WERI-Rb-1 (cell line): ENCODE data around the gene GNG7.
A peak's percentile ranks its signal among the peaks of the same experiment; 100 is the strongest.
"Not testable (repeated sequence)": the region's sequence is repeated elsewhere in the genome, so short reads cannot be mapped to it uniquely, and the experiment has no call there.

ENCODE experiments used
- DNase-seq: peaks from one replicate; pipeline ENCODE4 v3.0.0-alpha.2; 2020
- H3K27ac ChIP-seq: fragments of 250-450 bp; sonication (Bioruptor Pico); 2 replicates; pipeline ENCODE4 v1.5.1; 2020; ENCODE audit warnings: mild to moderate bottlenecking, moderate library complexity
- H3K27me3 ChIP-seq: fragments of 250-450 bp; sonication (Bioruptor Pico); 2 replicates; pipeline ENCODE4 v1.5.1; 2021; ENCODE audit warnings: mild to moderate bottlenecking, low read depth, moderate library complexity; ENCODE audit not compliant: insufficient read depth, severe bottlenecking
- H3K36me3 ChIP-seq: fragments of 250-450 bp; sonication (Bioruptor Pico); 2 replicates; pipeline ENCODE4 v1.5.1; 2020; ENCODE audit warnings: mild to moderate bottlenecking, moderate library complexity
- H3K4me3 ChIP-seq: 2 replicates; pipeline ENCODE4 v1.5.1; 2011; ENCODE audit warnings: low read depth, mild to moderate bottlenecking, control low read depth, low read length
- H3K9me3 ChIP-seq: fragments of 250-450 bp; sonication (Bioruptor Pico); 2 replicates; pipeline ENCODE4 v1.5.1; 2021; ENCODE audit warnings: mild to moderate bottlenecking, moderate library complexity; ENCODE audit not compliant: severe bottlenecking
- TF ChIP-seq, protein P1 (sequence below): IDR thresholded peaks from 2 replicates; pipeline ENCODE4 v1.5.1; 2011; ENCODE audit warnings: low read depth, mild to moderate bottlenecking, control low read depth, inconsistent platforms, low read length

Gene GNG7

GRCh38 chr19:2469102-2469914, 233.2 kb downstream of the GNG7 start:
- H3K4me3 ChIP-seq = no peak overlapping the region
- no peaks in the 10 kb centered on the region for H3K27me3 ChIP-seq
- H3K27ac ChIP-seq = no peak overlapping the region
- TF ChIP-seq, protein P1, sequence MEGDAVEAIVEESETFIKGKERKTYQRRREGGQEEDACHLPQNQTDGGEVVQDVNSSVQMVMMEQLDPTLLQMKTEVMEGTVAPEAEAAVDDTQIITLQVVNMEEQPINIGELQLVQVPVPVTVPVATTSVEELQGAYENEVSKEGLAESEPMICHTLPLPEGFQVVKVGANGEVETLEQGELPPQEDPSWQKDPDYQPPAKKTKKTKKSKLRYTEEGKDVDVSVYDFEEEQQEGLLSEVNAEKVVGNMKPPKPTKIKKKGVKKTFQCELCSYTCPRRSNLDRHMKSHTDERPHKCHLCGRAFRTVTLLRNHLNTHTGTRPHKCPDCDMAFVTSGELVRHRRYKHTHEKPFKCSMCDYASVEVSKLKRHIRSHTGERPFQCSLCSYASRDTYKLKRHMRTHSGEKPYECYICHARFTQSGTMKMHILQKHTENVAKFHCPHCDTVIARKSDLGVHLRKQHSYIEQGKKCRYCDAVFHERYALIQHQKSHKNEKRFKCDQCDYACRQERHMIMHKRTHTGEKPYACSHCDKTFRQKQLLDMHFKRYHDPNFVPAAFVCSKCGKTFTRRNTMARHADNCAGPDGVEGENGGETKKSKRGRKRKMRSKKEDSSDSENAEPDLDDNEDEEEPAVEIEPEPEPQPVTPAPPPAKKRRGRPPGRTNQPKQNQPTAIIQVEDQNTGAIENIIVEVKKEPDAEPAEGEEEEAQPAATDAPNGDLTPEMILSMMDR = no peak
- H3K9me3 ChIP-seq = no peaks in the 10 kb centered on the region
- no peak for DNase-seq
- no peaks in the 10 kb centered on the region for H3K36me3 ChIP-seq

- H3K27me3 ChIP-seq = no peaks in the 10 kb centered on the region
- TF ChIP-seq, protein P1 = no peak
- no peak overlapping the region for H3K4me3 ChIP-seq
- no peaks in the 10 kb centered on the region for H3K9me3 ChIP-seq
- H3K27ac ChIP-seq = no peak overlapping the region
- DNase-seq = no peak
- H3K36me3 ChIP-seq = no peaks in the 10 kb centered on the region
These were observed 233.9 kb downstream of the GNG7 start for GRCh38 chr19:2468596-2468995.

- TF ChIP-seq, protein P1 = no peak
- H3K4me3 ChIP-seq = no peak overlapping the region
- no peaks in the 10 kb centered on the region for H3K36me3 ChIP-seq
- H3K27me3 ChIP-seq = no peaks in the 10 kb centered on the region
- no peaks in the 10 kb centered on the region for H3K9me3 ChIP-seq
- no peak for DNase-seq
- no peak overlapping the region for H3K27ac ChIP-seq
These were observed 238.1 kb downstream of the GNG7 start for GRCh38 chr19:2464389-2464788.

DNA sequence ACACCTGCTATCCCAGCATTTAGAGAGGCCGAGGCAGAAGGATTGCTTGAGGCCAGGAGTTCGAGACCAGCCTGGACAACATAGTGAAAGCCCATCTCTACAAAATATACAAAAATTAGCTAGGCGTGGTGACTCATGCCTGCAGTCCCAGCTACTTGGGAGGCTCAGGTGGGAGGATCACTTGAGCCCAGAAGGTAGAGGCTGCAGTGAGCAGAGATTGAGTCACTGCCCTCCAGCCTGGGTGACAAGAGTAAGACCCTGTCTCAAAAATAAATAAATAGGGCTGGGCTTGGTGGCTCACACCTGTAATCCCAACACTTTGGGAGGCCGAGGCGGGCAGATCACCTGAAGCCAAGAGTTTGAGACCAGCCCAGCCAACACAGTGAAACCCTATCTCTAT, 238.8 kb downstream of the GNG7 start:
- H3K27me3 ChIP-seq, H3K27ac ChIP-seq, H3K4me3 ChIP-seq, H3K36me3 ChIP-seq, DNase-seq, H3K9me3 ChIP-seq: not testable (repeated sequence)

- no peaks in the 10 kb centered on the region for H3K27me3 ChIP-seq
- H3K9me3 ChIP-seq = no peaks in the 10 kb centered on the region
- TF ChIP-seq, protein P1 = no peak
- H3K27ac ChIP-seq = no peak overlapping the region
- H3K4me3 ChIP-seq = no peak overlapping the region
- peak; percentile 62 for DNase-seq
- H3K36me3 ChIP-seq = no peaks in the 10 kb centered on the region
These were observed 239.7 kb downstream of the GNG7 start for GRCh38 chr19:2462635-2463421.
